ENCODE measurements around the gene AKT2.

The AKT2 gene

DNA sequence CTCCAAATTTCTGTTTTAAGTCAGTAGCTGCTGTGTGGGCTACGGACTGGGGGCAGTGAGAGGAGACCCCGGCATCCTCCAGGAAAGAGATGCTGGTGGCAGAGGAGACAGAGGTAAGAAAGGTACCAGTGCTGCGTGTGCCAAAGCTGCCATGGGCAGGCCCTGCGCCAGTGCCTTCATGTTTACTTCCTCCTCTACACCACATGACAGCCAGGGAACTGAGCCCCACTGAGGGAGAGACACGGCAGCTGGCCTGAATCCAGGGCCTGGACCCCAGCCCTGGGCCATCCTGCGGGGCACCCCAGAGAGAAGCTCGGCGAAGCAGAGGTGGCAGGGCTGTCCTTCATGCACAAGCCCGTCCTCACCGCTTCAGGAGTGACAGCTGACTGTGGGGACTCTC is 35.9 kb downstream of the AKT2 start:
- no peak for DNase-seq

DNA sequence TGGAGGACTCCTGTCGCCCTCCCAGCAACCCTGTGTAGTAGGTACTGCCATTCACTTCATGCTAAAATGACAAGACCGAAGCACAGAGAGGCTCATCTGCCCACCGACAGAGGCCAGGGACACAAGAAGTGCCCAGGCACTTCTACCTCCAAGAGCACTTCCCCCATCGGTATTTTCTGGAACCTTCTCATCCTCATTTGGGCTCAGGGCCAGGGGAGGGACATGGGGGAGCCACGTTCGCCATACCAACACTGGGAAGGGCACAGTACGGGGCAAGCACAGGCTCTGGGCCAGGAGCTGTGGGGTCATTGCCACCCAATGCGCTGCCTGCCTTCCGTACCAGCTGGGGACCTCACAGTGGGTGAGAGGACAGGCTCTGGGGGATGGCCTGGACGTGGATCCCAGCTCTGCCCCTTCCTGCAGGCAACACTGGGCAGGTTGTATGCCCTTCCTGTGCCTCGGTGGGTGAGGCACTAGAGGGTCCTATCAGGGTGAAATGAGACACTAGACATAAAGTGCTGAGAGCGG is 37.3 kb downstream of the AKT2 start:
- no peak for DNase-seq

DNA sequence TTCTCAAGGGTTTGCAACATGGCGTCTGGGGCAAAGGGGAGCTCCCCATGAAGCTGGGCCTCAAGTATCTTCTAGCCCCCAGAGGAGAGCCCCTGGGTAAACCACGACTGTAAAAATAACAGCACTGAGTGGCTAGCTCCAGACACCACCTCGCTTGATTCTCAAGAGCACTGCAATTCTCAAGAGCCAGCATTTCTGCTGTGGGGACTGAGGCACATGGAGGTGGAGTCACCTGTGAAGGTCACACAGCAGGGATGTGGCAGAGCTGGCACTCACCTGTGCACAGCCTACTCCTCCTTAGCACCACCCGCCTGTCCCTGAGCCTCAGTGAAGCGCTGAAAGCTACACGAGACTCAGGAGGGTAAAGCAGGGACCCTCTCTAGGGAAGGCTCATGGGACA is 38.0 kb downstream of the AKT2 start:
- no peak for DNase-seq

DNA sequence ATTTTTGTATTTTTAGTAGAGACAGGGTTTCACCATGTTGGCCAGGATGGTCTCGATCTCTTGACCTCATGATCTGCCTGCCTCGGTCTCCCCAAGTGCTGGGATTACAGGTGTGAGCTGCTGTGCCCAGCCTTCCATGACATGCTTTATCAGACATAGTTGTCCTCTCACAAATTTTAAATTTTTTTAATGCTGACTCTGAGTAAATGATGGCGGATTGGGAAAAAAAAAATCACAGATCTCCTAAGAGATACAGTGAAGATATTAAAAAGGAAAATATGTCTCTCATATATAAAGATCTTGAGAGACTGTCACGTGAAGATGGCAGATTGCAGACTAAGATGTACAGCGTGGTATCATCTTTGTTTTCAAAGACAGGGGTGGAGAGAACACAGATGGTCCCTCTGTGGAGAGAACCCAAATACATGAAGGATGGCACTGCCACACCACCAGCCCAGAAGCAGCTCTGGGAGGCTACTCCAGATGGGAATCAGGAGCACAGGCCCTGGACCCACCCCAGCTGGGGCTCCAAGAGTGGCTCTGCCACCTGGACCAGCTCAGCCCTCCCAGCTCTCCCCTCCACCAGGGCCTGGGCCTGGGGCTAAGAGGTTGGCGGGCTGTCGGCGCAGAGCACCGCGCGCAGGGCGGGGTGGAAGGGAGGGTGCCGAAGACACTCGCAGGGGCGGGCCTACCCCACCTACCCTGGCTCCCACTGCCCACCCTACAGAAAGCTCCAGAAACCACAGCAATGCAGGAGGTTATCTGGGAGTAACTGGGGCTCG is 38.7 kb downstream of the AKT2 start:
- no peak for DNase-seq

DNA sequence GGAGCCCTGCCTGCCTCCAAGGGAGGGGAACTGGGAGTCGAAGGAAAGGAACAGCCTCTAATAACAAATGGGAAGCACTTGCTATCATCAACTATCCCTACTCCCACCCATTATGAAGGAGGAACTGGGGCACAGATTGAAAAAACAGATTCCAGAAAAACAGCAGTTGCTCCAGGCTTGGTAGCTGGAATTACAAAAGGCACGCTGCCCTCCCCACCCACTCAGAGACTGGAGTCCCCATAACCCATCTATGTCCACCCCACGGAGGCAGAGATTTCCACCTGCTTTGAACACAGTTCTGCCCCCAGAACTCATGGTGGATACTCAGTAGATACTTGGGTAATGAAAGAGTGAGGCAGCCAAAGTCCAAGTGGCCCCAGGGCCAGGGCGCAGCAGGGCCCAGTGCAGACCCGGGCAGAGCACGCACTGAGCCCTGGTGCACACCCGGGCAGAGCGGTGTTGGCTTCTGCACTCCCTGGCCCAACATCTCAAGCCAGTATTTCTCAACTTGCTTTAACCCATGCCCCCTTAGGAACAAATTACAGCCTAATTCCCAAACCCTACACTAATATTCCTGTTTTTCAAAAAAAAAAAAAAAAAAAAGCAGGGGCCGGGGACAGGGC is 39.5 kb downstream of the AKT2 start:
- no peak for DNase-seq

DNA sequence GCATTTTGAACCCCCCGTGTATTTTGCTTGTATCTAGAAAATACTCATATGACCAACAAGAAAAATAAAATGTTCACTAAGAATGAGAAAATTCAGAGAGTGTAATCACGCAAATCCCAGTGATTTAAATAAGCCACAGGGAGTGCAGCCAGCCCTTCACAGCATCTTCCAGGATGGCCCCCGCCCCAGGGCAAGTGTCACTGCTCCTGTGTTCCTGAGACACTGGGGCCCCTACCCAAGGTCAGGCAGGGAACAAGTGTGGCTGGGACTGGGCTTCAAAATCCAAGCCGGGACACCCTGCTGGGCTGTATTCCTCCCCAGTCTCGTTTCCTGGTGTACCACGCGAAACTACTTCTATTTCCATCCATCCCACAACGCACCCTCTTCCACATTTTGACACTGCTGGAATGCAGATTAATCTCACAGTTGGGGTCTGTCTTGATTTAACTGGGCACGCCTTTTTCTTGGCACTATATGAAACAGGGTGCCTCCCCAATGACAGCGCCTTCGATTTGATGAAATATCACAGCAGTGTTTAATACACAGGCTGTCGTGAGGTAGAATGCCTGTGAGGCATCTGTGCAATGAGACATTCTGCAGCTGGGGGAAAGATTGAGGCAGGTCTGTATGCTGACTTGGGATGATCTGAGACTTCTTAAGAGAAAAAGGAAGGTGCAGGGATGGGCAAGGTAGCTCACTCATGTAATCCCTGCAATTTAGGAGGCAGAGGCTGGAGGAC is 40.4 kb downstream of the AKT2 start:
- no peak for DNase-seq

DNA sequence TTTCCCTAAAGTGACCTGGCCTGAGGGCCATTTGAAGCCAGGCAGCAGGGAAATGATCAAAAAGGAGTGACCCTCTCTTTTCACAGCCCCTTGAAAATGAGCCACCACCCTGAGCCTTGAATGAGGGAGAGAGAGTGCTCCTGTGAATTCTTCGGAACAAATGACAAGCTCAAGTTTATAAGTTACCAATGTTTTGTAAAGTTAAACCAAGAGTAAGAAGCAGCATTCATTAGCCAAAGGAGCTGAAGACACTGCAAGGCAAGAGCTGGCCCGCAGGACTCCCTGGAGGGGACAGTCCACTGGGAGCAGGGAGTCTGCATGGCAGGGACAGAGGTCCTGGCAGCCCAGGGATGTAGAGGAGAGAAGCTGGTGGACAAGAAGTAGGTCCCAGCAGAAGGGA is 42.0 kb downstream of the AKT2 start:
- no peak for DNase-seq

DNA sequence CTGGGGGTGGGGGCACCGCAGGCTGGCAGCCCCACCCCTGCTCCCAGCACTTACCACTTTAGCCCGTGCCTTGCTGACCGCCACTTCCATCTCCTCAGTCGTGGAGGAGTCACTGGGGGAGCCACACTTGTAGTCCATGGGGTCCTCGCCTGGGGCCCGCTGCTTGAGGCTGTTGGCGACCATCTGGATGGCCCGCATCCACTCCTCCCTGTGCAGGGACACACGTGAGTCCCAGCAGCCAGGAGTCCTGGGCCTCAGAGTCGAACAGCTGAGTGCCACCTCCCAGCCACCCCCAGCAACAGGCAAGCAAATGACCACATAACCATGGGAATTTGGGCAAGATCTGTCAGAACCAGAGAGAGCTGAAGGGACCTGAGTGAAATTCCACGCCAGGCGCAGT is 42.7 kb downstream of the AKT2 start:
- DNase-seq: no peak

DNA sequence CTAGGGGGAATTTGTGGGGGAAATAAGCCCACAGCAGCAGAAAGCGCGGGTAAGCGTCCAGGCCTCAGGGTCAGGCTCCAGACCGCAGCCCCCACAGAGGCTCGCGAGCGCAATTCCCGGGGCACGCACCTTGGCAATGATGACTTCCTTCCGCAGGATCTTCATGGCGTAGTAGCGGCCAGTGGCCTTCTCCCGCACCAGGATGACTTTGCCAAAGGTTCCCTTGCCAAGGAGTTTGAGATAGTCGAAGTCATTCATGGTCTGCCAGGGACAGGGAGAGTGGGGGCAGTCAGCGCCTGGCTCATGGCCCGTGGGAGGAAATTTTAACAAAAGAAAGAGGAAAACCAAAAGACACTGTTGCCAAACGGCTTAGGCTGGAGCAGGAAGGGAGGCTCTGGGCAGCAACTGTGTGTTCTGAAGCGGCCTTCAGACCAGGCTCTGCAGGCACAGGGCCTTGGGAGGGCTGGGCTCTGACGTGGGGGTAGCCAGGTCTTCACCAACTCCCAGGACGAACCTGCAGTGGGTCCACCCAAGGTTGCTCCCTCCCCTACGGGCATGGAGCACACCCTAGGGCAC is 43.2 kb downstream of the AKT2 start:
- no peak for DNase-seq

DNA sequence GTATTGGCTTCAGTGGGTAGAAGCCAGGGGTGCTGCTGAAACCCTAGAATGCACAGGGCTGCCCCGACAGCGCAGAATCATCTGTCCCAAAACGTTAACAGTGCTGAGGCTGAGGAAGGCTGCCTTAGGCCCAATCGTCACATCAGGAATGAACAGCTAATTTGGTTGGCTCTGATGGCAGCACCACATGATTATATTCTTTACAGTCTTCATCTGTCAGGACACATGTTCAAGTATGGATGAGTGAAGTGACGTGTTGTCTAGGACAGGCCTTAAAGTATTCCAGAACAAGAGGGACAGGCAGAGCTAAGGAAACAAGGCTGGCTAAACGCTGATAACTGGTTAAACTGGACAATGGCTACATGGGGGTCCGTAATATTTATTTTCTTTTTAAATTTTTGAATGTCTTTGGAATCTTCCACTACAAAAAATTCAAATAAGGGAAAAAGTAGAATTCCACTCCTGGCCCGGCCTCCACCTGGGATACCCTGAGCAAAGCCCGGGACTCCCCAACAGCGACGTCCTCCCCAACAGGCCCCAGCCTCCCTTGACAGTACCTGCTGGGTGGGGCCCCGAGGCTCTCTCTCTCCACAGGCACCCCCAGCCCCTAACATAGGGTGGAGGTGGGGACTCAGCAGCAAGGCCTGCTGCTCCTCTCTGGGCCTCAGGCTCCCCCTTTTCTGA is 43.9 kb downstream of the AKT2 start:
- DNase-seq: no peak

DNA sequence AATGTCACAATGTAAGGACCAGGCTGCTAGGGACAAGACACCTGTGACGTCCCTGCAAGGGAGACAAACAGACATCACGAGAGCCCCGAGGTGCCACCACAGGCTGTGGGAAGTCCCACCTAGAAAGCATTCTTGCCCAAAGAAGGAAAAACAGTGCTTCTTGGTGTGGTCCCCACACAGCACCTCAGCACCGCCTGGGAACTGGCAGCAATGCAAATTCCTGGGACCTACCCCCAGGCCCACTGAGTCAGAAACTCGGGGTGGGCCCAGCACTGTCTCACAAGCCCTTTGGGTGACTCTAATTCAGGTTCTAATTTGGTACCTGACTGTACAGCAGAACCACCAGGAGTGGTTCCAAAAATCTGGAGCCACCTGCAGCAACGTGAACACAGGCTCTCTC is 44.8 kb downstream of the AKT2 start:
- DNase-seq: no peak

DNA sequence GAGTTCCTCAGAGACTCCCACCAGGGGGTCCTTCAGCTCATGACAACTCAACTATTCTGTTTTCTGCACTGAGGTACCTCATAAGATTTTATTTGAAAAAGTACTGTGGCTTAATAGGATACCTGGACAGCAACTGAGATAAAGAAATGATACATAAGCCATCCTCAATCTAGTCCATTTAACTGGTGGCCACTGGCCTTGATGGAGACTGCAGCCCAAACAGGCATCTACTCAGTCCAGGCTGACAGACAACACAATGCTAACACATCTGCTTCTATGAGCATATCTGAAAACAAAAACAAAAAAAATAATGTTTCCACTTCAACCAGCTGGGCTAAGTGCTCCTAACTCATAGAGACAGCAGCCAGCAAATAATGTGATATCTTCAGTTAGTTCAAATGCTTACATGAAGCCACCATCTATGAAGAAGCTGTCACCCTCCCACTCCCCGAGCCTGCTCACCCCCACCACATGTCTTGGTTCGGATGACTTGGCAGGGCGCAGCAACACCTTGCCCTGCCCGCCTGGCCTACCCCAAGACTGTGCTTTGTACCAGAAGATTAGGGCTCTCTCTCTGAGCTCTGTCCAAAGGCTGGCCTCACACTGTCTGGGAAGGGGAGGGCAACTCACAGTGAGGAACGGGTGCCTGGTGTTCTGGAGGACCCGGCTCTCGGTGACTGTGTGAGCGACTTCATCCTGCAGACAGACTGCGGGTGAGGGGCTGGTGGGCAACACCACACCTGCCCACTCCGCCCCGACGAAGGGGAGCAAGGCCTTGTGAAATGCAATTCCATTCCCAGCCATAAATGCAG is 45.5 kb downstream of the AKT2 start:
- no peak for DNase-seq

DNA sequence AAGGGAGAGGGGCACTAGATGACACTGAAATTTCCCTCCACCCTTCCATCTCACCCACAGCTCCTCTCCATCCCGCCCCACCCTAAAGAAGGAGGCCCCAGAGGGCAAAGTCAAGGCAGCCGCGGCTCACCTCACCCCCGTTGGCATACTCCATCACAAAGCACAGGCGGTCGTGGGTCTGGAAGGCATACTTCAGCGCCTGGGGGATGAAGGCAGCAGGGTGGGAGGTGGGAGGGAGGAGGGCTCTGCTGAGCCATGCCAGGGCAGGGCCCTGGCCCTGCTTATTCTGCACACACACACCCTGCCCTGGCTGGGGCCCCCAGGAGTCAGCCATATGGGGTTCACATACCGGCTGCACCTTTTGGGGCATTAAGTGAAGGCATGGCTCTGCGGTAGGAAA is 46.4 kb downstream of the AKT2 start:
- DNase-seq: no peak

DNA sequence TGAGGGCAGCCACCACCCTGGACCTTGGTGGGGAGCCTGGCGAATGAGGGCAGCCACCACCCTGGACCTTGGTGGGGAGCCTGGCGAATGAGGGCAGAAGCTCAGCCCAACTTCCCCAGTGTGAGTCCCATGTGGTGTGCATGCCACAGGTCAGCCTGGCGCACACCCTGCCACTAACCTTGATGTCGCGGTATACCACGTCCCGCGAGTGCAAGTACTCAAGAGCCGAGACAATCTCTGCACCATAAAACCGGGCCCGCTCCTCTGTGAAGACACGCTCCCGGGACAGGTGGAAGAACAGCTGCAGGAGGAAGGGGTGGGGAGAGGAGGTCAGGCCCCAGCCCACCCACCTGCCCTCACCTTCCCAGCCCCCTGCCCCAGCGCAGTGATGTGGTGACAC is 47.4 kb downstream of the AKT2 start:
- no peak for DNase-seq

DNA sequence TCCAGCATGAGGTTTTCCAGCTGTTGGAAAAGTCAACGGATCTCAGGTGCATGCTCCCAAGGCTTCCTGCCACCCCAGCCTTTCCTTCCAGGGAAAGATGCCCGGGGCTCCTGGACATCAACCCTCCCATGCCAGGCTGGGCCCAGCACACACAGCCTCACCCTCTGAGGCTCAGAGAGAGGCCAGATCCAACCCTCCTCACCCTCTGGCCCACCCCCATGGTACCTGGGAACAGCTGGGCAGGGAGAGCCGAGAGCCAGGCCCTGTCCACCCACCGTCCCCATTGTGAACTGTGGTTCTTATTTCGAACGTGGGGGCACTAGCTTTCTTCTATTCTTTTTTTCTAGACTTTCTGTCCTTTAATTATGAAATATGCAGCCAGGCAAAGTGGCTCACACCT is 48.8 kb downstream of the AKT2 start:
- DNase-seq: no peak

DNA sequence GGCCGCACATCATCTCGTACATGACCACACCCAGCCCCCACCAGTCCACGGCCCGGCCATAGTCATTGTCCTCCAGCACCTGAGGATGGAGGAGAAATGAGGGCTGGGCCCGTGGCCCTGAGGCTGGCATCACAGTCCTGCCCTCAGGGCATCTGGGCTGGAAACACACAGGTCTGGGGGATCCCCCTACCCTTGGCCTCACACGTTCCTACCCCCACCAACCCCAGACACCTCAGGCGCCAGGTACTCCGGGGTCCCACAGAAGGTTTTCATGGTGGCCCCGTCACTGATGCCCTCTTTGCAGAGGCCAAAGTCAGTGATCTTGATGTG is 49.2 kb downstream of the AKT2 start:
- no peak for DNase-seq

DNA sequence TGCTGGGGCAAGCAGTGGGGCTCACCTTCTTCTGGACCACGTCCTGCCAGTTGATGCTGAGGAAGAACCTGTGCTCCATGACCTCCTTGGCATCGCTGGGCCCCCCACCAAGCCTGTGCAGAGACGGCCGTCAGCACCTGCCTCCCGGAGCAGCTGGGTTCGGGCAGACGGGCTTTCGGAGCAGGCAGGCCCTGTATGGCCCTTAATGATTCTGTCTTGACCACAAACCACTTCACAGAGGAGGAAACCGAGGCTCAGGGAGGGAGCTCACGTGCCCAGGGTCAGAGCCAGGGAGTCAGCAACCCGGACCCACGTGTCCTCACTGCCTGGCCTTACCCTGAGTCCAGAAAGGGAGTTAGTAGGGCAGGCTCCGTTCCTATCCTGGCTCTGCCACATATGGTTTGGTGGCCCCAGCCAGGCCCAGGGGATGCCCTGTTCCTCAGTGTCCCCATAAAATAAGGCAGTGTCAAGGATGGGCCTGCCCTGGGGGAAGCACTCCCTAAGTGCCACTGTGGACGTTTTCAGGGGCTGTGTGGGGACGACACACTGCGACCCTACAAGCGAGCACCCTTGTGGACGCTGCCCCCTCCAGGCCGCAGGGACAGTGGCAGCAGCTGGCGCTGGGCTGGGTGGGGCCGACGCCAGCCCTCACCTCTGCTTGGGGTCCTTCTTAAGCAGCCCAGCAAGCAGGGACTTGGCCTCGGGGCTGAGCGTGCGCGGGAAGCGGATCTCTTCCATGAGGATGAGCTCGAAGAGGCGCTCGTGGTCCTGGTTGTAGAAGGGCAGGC is 49.7 kb downstream of the AKT2 start:
- DNase-seq: no peak

DNA sequence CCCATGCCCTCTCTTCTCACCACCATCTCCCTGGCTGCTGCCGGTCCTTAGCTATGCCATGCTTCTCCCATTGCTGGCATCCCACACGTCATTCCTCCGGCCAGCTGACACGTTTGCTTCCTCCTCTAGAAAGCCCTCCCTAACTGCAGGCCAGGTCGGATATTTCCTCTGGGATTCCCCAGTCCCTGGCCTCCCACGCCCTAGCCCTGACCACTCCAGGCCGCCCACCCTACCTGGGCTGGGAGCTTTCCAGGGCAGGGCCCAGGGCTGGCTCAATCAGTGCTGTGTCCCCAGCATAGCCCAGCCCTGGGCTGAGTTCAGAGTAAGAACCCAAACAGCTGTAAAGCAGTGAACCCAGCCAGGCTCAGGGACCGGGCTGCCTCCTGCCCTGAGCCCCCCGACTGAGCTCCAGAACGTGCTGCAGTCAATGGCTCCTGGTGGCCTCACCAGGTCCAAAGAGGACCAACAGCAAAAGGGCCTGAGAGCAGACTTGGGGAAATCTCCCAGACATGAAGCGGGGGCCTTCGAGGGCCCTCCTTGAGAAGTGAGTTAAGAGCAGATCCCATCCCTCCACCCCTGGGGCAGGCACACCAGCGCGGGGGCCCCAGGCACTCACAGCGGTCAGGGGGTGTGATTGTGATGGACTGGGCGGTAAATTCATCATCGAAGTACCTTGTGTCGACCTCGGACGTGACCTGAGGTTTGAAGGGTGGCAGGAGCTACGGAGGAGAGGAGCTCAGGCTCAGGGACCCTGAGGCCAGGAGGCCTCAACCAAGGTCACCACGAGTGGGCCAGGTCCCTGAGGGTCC is 50.5 kb downstream of the AKT2 start:
- no peak for DNase-seq

DNA sequence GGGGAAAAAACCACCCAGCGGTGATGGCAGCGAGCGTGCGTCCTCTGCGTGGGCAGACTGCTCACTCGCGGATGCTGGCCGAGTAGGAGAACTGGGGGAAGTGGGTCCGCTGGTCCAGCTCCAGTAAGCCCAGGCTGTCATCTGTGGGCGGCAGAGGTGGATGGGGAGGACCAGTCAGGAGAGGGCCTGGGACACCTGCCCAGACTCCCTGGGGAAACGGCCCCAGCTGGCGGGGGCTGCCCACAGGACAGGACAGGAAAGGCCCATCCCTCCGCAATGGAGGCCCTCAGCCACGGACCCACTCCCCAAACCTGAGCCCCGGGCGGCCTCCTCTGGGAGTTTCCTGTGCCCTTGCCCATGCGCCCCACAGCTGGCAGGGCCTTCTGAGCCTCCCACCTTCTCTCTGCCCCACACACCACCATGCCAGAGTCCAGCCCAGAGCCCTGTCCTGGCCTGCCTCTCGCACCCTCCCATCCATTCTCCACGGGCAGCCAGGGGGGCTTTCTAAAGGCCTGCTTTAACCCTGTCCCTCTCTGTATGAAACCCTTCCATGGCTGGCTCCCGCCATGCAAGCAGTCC is 51.2 kb downstream of the AKT2 start:
- no peak for DNase-seq
